Daoy (cell line): ENCODE data around the gene MRPL49. TPM values are rescaled to one million over a fixed set of nuclear protein-coding genes. Genes with fewer than 3 reads are reported as not detected.

ENCODE experiments used
- DNase-seq: peaks from one replicate; pipeline ENCODE4 v3.0.0-alpha.2; 2015; ENCODE audit warnings: low read depth
- total RNA-seq: library from RNA; depleted of rRNA; stranded (reverse); fragments of >200 nt; shearing (Covaris generic); gene quantifications from 2 replicates; pipeline ENCODE4 v1.2.3, GENCODE V29; 2014

Gene MRPL49
- total RNA-seq, 1 experiment from 2014 or later, result 68.2 TPM

DNA sequence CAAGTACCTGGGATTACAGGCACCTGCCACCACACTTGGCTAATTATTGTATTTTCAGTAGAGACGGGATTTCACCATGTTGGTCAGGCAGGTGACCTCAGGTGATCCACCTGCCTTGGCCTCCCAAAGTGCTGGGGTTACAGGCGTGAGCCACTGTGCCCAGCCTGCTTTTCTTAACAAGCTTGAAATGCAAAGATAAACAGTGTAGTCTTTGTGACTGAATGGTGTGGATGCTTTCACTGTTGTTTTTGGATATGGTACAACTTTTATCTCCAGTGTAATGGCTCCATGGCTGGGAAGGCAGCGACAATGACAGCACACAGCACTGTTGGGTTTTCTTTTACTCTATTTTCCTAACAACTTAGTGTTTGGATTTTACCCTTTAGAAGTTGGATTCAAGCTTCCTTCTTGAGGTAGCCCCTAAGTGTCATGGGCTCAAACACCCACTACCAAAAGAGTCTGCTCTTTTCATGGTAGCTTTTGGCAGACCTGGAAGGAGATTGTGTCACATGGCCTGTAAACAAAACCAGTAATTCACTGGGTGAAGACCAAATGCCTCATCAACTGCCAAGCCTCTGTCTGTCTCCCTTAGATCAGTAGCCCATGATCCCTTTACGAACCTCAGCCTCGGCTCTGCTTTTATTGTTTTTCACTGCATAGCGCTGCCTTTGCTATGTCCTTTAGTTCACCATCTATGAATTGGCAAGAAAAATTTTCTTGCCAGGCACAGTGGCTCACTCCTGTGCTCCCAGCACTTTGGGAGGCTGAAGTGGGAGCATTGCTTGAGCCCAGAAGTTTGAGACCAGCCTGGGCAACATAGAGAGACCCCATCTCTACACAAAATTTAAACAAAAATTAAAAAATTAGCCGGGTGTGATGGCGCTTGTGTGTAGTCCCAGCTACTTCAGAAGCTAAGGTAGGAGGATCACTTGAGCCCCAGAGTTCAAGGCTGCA is 19.7 kb upstream of the MRPL49 start:
- DNase-seq, result no peak

DNA sequence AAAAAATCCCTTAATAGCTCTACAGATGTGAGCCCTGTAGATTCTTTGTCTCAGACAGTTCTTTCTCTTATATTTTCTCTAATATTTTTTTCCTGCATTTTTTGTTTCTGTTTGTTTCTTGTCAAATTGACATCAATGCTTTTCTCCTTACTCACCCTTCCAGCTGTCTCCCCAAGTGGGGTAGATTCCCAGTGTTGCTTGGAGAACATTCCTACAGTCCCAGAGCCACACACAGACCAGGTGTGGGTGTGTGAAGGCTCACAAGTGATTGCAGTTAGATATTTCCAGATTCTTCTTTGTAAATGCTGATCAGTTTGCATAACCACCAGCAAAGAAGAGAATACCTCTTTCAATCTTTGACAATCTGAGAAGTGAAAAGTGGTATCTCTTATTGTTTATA is 18.6 kb upstream of the MRPL49 start:
- no peak for DNase-seq

- no peak for DNase-seq
These were observed 17.5 kb upstream of the MRPL49 start for GRCh38 chr11:65104628-65105027.

DNA sequence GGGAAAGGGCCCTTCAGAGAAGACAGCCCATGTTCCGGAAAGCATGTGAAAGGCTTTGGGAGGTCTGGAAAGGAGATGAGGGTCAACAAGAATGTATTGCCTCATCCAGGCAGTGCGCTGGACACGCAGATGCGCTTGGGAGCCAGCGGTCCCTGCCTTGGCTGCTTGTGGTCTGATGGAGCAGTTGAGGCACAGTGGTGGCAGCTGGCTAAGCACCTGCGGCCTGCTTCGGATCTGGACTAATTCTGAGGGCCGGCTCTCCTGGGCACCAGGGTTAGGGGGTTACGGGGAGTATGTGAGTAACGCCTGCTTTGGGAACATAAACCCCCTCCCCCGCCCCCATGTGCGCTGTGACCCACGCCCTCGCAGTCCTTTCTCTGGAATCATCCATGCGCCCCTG is 15.0 kb upstream of the MRPL49 start:
- DNase-seq, result no peak

DNA sequence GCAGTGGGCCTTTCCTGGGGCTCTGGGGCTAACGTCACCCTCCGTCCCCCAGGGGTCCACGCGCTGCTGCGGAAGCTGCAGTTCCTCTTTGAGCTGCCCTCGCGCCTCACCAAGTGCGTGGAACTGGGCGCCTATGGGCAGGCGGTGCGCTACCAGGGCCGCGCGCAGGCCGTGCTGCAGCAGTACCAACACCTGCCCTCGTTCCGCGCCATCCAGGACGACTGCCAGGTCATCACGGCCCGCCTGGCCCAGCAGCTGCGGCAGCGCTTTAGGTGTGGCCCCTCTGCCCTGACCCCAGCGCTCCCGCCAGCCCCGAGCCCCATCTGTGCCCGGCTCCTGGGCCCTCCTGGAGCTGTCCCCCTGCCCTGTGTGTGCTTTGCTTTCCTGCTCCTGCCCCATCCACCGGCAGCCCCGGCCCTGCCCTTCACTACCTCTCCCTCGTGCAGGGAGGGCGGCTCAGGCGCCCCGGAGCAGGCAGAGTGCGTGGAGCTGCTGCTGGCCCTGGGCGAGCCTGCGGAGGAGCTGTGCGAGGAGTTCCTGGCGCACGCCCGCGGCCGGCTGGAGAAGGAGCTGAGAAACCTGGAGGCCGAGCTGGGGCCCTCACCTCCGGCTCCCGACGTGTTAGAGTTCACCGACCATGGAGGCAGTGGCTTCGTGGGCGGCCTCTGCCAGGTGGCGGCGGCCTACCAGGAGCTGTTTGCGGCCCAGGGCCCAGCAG is 14.2 kb upstream of the MRPL49 start:
- no peak for DNase-seq

GRCh38 chr11:65108469-65109123 is 13.5 kb upstream of the MRPL49 start:
- no peak for DNase-seq

DNA sequence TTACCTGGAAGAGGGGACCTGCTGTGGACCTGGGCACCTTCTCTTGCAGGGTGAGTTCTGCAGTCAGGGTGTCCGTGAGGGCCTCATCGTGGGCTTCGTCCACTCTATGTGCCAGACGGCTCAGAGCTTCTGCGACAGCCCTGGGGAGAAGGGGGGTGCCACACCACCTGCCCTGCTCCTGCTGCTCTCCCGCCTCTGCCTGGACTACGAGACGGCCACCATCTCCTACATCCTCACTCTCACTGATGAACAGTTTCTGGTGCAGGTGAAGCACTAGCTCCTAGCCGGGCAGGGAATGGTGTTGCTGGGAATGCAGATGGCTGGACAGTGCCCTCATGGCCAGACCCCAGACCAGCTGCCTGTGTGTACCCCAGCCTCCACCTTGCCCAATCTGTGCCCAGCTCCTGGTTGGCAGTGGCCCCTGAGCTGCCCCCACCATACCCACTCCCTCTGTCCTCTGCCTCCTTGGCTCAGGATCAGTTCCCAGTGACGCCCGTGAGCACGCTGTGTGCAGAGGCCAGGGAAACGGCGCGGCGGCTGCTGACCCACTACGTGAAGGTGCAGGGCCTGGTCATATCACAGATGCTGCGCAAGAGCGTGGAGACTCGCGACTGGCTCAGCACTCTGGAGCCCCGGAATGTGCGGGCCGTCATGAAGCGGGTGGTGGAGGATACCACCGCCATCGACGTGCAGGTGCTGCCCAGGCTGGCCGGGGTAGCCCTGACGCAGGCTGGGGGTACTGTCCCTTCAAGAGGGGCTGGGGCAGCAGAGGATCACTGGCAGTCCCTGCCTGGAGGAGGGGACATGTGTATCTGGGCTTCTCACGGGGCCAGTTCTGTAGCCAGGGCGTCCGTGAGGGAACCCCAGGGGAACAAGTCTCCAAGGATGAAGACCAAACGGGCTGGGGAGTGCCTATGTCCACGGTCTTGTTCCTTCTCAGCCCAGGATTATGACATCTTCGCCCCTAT is 12.6 kb upstream of the MRPL49 start:
- no peak for DNase-seq

DNA sequence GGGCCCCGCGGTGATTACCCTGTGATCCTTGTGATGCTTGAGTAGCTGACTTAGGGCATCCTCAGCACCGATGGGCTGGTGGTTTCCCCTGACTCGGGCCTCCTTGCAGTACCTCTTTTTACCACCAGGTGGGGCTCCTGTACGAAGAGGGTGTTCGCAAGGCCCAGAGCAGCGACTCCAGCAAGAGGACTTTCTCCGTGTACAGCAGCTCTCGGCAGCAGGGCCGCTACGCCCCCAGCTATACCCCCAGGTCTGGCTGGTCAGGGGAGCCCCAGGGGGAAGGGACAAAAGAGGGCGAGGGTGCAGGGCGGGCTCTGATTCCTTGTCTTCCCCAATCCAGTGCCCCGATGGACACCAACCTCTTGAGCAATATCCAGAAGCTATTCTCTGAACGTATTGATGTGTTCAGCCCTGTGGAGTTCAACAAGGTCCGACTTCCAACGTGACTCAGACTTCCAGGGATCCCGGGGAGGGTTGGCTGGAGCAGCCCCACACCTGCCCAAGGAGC is 11.7 kb upstream of the MRPL49 start:
- peak; percentile 77 for DNase-seq

DNA sequence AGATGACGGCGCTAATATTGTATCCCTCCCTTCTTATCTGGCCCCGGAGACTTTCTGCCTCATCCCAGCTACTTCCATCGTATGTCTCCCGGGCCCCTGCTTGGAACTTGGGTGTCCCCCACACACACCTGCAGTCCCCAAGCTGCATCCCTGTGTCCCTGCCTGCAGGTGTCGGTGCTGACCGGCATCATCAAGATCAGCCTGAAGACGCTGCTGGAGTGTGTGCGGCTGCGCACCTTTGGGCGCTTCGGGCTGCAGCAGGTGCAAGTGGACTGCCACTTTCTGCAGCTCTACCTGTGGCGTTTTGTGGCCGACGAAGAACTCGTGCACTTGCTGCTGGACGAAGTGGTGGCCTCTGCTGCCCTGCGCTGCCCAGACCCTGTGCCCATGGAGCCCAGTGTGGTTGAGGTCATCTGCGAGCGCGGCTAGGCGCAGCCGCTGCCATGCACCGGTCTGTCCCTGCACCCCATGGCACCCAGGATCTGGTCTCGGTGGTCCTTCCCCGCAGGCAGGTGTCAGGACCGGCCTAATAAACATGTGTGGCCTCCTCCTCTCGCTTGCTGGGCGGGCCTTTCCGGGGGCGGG is 10.9 kb upstream of the MRPL49 start:
- DNase-seq, result no peak

- peak; percentile 94 for DNase-seq
These were observed 10.2 kb upstream of the MRPL49 start, which contains the start of gene TM7SF2 for GRCh38 chr11:65111744-65112545. TM7SF2 (plus strand) TSS chr11:65111872; CDS start chr11:65112016, 144 bp downstream.

- DNase-seq, result peak; percentile 34
These were observed 9.4 kb upstream of the MRPL49 start for GRCh38 chr11:65112546-65113360.

- no peak for DNase-seq
These were observed 8.8 kb upstream of the MRPL49 start for GRCh38 chr11:65113361-65113756.

- no peak for DNase-seq
These were observed 8.3 kb upstream of the MRPL49 start for GRCh38 chr11:65113839-65114238.

DNA sequence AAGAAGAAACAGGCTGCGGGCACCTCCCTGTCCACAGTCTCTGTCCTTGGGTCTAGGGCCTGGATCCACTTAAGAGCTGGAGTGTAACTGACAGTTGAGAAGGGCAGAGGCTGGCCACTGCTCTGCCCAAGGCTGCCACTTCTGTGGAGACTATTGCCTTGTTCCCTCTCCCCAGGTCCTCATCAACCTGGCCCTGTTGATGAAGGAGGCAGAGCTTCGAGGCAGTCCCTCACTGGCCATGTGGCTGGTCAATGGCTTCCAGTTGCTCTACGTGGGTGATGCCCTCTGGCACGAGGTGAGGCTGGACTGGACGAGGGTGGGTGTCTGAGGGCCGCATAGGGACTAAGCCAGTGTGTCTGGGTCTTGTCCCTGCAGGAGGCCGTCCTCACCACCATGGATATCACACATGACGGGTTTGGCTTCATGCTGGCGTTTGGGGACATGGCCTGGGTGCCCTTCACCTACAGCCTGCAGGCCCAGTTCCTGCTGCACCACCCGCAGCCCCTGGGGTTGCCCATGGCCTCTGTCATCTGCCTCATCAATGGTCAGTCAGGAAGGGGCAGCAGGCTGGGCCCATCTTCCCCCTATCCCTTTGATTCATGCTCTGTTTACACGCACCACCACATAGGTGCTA is 7.5 kb upstream of the MRPL49 start:
- no peak for DNase-seq

- no peak for DNase-seq
These were observed 6.6 kb upstream of the MRPL49 start for GRCh38 chr11:65115361-65116082.

DNA sequence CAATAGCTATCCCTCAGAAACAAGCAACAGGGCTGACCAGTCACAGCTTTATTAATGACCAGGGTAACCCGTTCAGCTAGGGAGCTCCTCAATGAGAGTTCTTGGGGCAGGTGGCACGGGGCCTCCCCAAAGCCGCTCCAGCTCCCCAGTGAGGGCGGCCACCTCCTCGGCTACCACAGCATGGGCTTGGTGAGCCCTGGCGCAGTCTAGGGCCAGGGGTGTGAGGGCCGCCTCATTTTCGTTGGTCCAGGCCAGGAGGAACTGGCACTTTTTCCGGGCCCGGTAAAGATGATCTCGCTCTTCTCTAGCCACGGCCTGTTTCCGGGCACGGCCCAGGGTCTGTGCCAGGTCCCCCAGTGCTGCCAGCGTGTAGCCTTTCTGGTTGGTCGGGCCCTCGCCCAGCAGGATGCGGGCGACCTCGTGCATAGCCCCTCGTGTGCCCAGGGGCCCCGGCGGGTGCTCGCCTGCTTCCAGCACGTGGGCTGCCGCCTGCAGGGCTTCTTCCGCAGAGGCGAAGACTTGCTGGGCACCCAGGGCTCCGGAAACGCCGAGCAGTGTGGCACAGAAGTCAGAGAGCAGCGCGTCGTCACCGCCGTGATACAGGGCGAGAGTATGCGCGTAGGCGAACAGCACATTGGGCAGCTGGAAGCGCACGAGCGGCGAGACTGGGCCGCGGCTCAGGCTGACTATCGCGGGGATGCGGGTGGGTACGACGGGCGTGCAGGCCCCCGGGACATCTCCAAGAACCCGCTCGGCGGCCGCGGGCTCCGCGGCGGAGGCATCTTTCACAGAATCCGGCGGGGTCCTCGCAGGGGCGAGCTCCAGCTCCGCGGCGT is 5.5 kb upstream of the MRPL49 start:
- DNase-seq, result peak; percentile 67
